ENCODE measurements around the gene PARD3. TPM values are rescaled to one million over a fixed set of nuclear protein-coding genes. Genes with fewer than 3 reads are reported as not detected.

PARD3 gene
- total and polyA plus RNA-seq, 10 of the 15 experiments (the other 5 are each of a cell fraction or from before 2014, with no cell fraction given), result 2.6 to 43.1 (median 13.9) TPM

GRCh38 chr10:34584164-34584563 lies 230.9 kb downstream of the PARD3 start:
- BruUV-seq (replicated peaks), result no TSS peak
- TF ChIP-seq CHD4 (IDR thresholded peaks at IDR 0.05) (no peak), MAX (IDR thresholded peaks at IDR 0.05; ENCODE audit: low read depth, low read length) (no peak), REST (IDR thresholded peaks at IDR 0.05; ENCODE audit: low read depth, low read length) (no peak), ZBTB33 (IDR thresholded peaks at IDR 0.05) (no peak), ETV6 (conservative IDR thresholded peaks at IDR 0.05 in 1 of 2, IDR thresholded peaks at IDR 0.05 in 1 of 2; ENCODE audit: borderline replicate concordance in 1 of 2, low read depth in 1 of 2) (no peak), NFYB (IDR thresholded peaks at IDR 0.05; ENCODE audit: insufficient read depth, low read depth, low read length) (no peak), ZNF592 (IDR thresholded peaks at IDR 0.05) (no peak), NRF1 (conservative IDR thresholded peaks at IDR 0.05; ENCODE audit: low read depth, low read length) (no peak), CHD2 (IDR thresholded peaks at IDR 0.05; ENCODE audit: borderline replicate concordance, low read depth, low read length) (no peak), BMI1 (IDR thresholded peaks at IDR 0.05; ENCODE audit: borderline replicate concordance) (no peak), NFYA (IDR thresholded peaks at IDR 0.05; ENCODE audit: borderline replicate concordance, low read depth, low read length) (no peak), FOS (IDR thresholded peaks at IDR 0.05; ENCODE audit: borderline replicate concordance, extremely low read depth, insufficient read length) (no peak), DPF2 (IDR thresholded peaks at IDR 0.05) (no peak)
- no peak overlapping the region for H3K4me2 ChIP-seq (ENCODE audit: control insufficient read depth, insufficient read depth)
- no peak overlapping the region for H2AFZ ChIP-seq (ENCODE audit: control insufficient read depth, low read depth, low read length)
- in situ Hi-C loops (cut with MboI) (no loop called here), intact Hi-C loops (cut with micrococcal nuclease; ENCODE audit: unreplicated experiment) (no loop called here)
- no peak overlapping the region for H3K9ac ChIP-seq (ENCODE audit: control insufficient read depth, insufficient read depth, low read length)
- CTCF ChIA-PET, result interaction anchor here (1.2 kb wide), 1 partner anchor 36 kb away, joined by 4 read pairs; no protein-coding TSS in a partner anchor
- H3K27ac ChIP-seq (ENCODE audit: control insufficient read depth, insufficient read depth), result no peak overlapping the region
- H3K36me3 ChIP-seq (ENCODE audit: control insufficient read depth in 2 of 2, insufficient read depth in 2 of 2, low read length in 1 of 2), result no peaks in the 10 kb centered on the region
- SMC1A ChIA-PET (ENCODE audit: uncharacterized antibody, unreplicated experiment), result interaction anchor here (0.6 to 1.2 kb wide), 4 partner anchors 13 to 103 kb away, joined by 3 to 5 read pairs (median 3); no protein-coding TSS in a partner anchor
- no peak for ATAC-seq
- no peaks in the 10 kb centered on the region for H3K9me3 ChIP-seq (replicated peaks; ENCODE audit: control insufficient read depth, insufficient read depth, low read length)
- H3K4me1 ChIP-seq (ENCODE audit: control insufficient read depth, insufficient read depth, low read length), result no peaks in the 10 kb centered on the region
- RAD21 ChIA-PET (ENCODE audit: unreplicated experiment), result no interaction called here
- DNase-seq (ENCODE audit: low read depth, low spot score), result no peak
- no peaks in the 10 kb centered on the region for H4K20me1 ChIP-seq (ENCODE audit: control insufficient read depth, insufficient read depth)
- H3K4me3 ChIP-seq, result no peak overlapping the region
- POLR2A ChIA-PET, result interaction anchor here (0.6 kb wide), 1 partner anchor 99 kb away, joined by 9 read pairs; no protein-coding TSS in a partner anchor
- FAIRE-seq, result no peak
- H3K27me3 ChIP-seq (replicated peaks in 1 of 2; ENCODE audit: control insufficient read depth in 2 of 2, insufficient read depth in 2 of 2, low read length in 1 of 2), result no peaks in the 10 kb centered on the region
- no peaks in the 10 kb centered on the region for H3K79me2 ChIP-seq (ENCODE audit: control insufficient read depth, insufficient read depth, low read length)

All from GM12878 (cell line).